PC-3 (cell line): ENCODE results near the gene GNB5. TPM values are rescaled to one million over a fixed set of nuclear protein-coding genes. Genes with fewer than 3 reads are reported as not detected.

Source experiments
- ATAC-seq: fragments of 200-7000 bp; cut with Tn5 transposase; 2 replicates; pipeline ENCODE4 v1.9.1; 2020; ENCODE audit warnings: mild to moderate bottlenecking, moderate library complexity
- BruUV-seq: library from RNA; stranded (reverse); fragments of 400-500 nt; replicated peaks from 2 replicates; lab custom pipeline; 2021; lab: Mats Ljungman, UMichigan
- CTCF ChIA-PET: fragments of 300-600 bp; sonication (Branson Sonifier 250); formaldehyde crosslinking; loops from one replicate; lab custom pipeline; 2022; ENCODE audit warnings: antibody characterized with exemption; lab: Charles Lee
- POLR2A ChIA-PET: fragments of 300-600 bp; sonication (Branson Sonifier 250); formaldehyde crosslinking; loops from one replicate; lab custom pipeline; 2022; ENCODE audit warnings: antibody characterized with exemption; ENCODE audit not compliant: unreplicated experiment; lab: Charles Lee
- DNase-seq: peaks from one replicate; pipeline ENCODE4 v3.0.0-alpha.2; 2015
- H2AFZ ChIP-seq: fragments of 300-600 bp; sonication (generic); 2 replicates; pipeline ENCODE4 v1.6.0; 2016; ENCODE audit warnings: antibody characterized with exemption, low read length
- H3F3A ChIP-seq: fragments of 300-600 bp; sonication (generic); one replicate; pipeline ENCODE4 v1.6.0; 2017; ENCODE audit warnings: antibody characterized with exemption, low read length, control low read depth, mild to moderate bottlenecking; ENCODE audit not compliant: unreplicated experiment
- H3K27ac ChIP-seq: fragments of 300-600 bp; sonication (generic); 2 replicates; pipeline ENCODE4 v1.5.1; 2016; ENCODE audit warnings: mild to moderate bottlenecking, low read length
- H3K27me3 ChIP-seq: fragments of 300-600 bp; sonication (generic); 2 replicates; pipeline ENCODE4 v1.6.1; 2016; ENCODE audit warnings: low read length, mixed read lengths
- H3K36me3 ChIP-seq: fragments of 300-600 bp; sonication (generic); 2 replicates; pipeline ENCODE4 v1.6.1; 2016; ENCODE audit warnings: low read depth, mixed run types, low read length, mixed read lengths
- H3K4me1 ChIP-seq: fragments of 300-600 bp; sonication (generic); 2 replicates; pipeline ENCODE4 v1.5.1; 2016; ENCODE audit warnings: low read length; ENCODE audit not compliant: insufficient read depth
- H3K4me2 ChIP-seq: fragments of 300-600 bp; sonication (generic); 2 replicates; pipeline ENCODE4 v1.6.0; 2016; ENCODE audit warnings: low read length
- H3K4me3 ChIP-seq: fragments of 300-600 bp; sonication (generic); 2 replicates; pipeline ENCODE4 v1.5.1; 2016; ENCODE audit warnings: mild to moderate bottlenecking, low read length, mixed read lengths
- H3K79me2 ChIP-seq: fragments of 300-600 bp; sonication (generic); 2 replicates; pipeline ENCODE4 v1.6.1; 2017; ENCODE audit warnings: low read length, mixed read lengths
- H3K9ac ChIP-seq: fragments of 300-600 bp; sonication (generic); 2 replicates; pipeline ENCODE4 v1.6.0; 2016; ENCODE audit warnings: mild to moderate bottlenecking, low read length
- H3K9me2 ChIP-seq: fragments of 300-600 bp; sonication (generic); replicated peaks from 2 replicates; pipeline ENCODE4 v1.6.1; 2016; ENCODE audit warnings: mixed run types, low read length, mixed read lengths
- H3K9me3 ChIP-seq: fragments of 300-600 bp; sonication (generic); 2 replicates; pipeline ENCODE4 v1.6.1; 2016; ENCODE audit warnings: low read length, mixed read lengths
- H4K20me1 ChIP-seq: fragments of 300-600 bp; sonication (generic); 2 replicates; pipeline ENCODE4 v1.6.1; 2016; ENCODE audit warnings: low read length, mixed read lengths
- EZH2 ChIP-seq: fragments of 300-600 bp; sonication (generic); IDR thresholded peaks from one replicate; pipeline ENCODE4 v1.6.1; 2017; ENCODE audit warnings: antibody characterized with exemption, mild to moderate bottlenecking, low read length; ENCODE audit not compliant: unreplicated experiment
- EZH2phosphoT487 ChIP-seq: fragments of 300-600 bp; sonication (generic); IDR thresholded peaks from 2 replicates; pipeline ENCODE4 v1.6.1; 2018; ENCODE audit warnings: mild to moderate bottlenecking, antibody characterized with exemption, low read length, borderline replicate concordance
- intact Hi-C: fragments of 100-400 bp; cut with micrococcal nuclease; formaldehyde crosslinking; loops from 2 replicates; pipeline ENCODE4 v1.9.0; 2023
- total RNA-seq: library from RNA; depleted of rRNA; stranded (reverse); fragments of >200 nt; gene quantifications from 2 replicates; pipeline ENCODE4 v1.2.3, GENCODE V29; 2014
- TF ChIP-seq, protein P1 (sequence below): fragments of 300-600 bp; sonication (generic); conservative IDR thresholded peaks from 2 replicates; pipeline ENCODE4 v1.5.1; 2017; ENCODE audit warnings: antibody characterized with exemption, low read depth, mild to moderate bottlenecking, low read length

GNB5 gene
- total RNA-seq, 1 experiment from 2014 or later, result 49.3 TPM

DNA sequence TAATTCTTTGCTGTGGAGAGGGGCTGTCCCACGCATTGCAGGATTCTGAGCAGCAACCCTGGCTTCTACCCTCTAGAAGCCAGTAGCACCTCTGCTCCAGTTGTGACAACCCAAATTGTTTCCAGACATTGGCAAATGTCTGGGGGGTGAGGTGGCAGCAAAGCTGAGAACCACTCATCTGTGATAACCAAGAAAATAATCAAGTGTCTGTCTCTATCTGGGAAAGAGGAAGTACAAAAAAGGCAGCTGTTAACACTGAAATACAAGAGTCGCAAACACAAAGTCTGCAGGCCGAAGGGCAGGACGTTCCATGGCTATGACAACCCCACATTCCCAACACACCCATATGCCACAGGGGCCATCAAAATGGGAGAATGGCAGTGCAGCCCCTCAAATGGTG is 42.2 kb upstream of the GNB5 start:
- Histone ChIP-seq H3K27me3 (no peaks in the 10 kb centered on the region), H3K4me1 (no peaks in the 10 kb centered on the region), H3K27ac (no peak overlapping the region), H4K20me1 (no peaks in the 10 kb centered on the region), H3K4me2 (no peak overlapping the region), H3K4me3 (no peak overlapping the region), H2AFZ (no peak overlapping the region), H3K9me3 (no peaks in the 10 kb centered on the region), H3K9me2 (no peaks in the 10 kb centered on the region), H3K79me2 (no peaks in the 10 kb centered on the region), H3F3A (no peaks in the 10 kb centered on the region), H3K9ac (no peak overlapping the region), H3K36me3 (peaks cover 15% of the 10 kb centered on the region; the same call in 1 of the 2 replicates)
- POLR2A ChIA-PET, result no interaction called here
- TF ChIP-seq EZH2phosphoT487 (no peak), EZH2 (no peak)
- TF ChIP-seq, protein P1, sequence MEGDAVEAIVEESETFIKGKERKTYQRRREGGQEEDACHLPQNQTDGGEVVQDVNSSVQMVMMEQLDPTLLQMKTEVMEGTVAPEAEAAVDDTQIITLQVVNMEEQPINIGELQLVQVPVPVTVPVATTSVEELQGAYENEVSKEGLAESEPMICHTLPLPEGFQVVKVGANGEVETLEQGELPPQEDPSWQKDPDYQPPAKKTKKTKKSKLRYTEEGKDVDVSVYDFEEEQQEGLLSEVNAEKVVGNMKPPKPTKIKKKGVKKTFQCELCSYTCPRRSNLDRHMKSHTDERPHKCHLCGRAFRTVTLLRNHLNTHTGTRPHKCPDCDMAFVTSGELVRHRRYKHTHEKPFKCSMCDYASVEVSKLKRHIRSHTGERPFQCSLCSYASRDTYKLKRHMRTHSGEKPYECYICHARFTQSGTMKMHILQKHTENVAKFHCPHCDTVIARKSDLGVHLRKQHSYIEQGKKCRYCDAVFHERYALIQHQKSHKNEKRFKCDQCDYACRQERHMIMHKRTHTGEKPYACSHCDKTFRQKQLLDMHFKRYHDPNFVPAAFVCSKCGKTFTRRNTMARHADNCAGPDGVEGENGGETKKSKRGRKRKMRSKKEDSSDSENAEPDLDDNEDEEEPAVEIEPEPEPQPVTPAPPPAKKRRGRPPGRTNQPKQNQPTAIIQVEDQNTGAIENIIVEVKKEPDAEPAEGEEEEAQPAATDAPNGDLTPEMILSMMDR, result no peak
- BruUV-seq, result no TSS peak
- no peak for ATAC-seq
- no peak for DNase-seq
- intact Hi-C loops, result no loop called here
- CTCF ChIA-PET, result no interaction called here

- CTCF ChIA-PET, result no interaction called here
- no peak for TF ChIP-seq EZH2
- H3K27me3 ChIP-seq, result no peaks in the 10 kb centered on the region
- no peak overlapping the region for H2AFZ ChIP-seq
- no peaks in the 10 kb centered on the region for H3F3A ChIP-seq
- DNase-seq (no peak), ATAC-seq (no peak)
- H3K9me3 ChIP-seq, result no peaks in the 10 kb centered on the region
- no peak overlapping the region for H3K9ac ChIP-seq
- BruUV-seq, result no TSS peak
- no peak overlapping the region for H3K27ac ChIP-seq
- no peak overlapping the region for H3K4me2 ChIP-seq
- no peaks in the 10 kb centered on the region for H3K79me2 ChIP-seq
- H3K36me3 ChIP-seq, result peaks cover 15% of the 10 kb centered on the region; the same call in 1 of the 2 replicates
- POLR2A ChIA-PET, result interaction anchor here (0.5 kb wide), 1 partner anchor 152 kb away, joined by 5 read pairs; no protein-coding TSS in a partner anchor
- H3K4me3 ChIP-seq, result no peak overlapping the region
- H4K20me1 ChIP-seq, result no peaks in the 10 kb centered on the region
- H3K4me1 ChIP-seq, result no peaks in the 10 kb centered on the region
- intact Hi-C loops, result no loop called here
- H3K9me2 ChIP-seq, result no peaks in the 10 kb centered on the region
Observed at GRCh38 chr15:52232327-52232726, 41.1 kb upstream of the GNB5 start.

DNA sequence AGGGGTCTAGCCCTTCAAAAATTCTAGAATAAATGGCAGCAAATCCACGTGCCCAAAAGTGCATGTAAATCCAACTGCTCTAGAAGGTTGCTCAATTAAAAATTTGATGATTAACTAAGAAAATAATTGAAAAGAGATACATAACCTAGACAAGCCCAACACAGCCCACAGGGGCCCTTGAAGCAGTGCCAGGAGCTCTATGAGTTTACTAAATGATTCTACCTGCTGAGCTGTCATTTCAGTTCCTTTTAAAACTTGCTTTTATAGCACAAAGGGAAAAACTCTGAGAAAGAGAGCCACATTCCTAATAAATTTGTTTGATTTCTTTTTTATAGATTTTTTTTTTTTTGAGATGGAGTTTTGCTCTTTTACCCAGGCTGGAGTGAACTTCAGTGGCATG is 38.9 kb upstream of the GNB5 start:
- TF ChIP-seq EZH2phosphoT487, result no peak
- TF ChIP-seq, protein P1, result no peak
- no peak for TF ChIP-seq EZH2
- Histone ChIP-seq H3K4me2 (no peak overlapping the region), H3K79me2 (no peaks in the 10 kb centered on the region), H3F3A (no peaks in the 10 kb centered on the region), H2AFZ (no peak overlapping the region), H3K4me3 (no peak overlapping the region), H3K9me3 (no peaks in the 10 kb centered on the region), H4K20me1 (no peaks in the 10 kb centered on the region), H3K9ac (no peak overlapping the region), H3K27ac (no peak overlapping the region), H3K9me2 (no peaks in the 10 kb centered on the region), H3K4me1 (no peaks in the 10 kb centered on the region), H3K36me3 (peaks cover 17% of the 10 kb centered on the region; the same call in 1 of the 2 replicates), H3K27me3 (no peaks in the 10 kb centered on the region)
- POLR2A ChIA-PET, result no interaction called here
- no peak for DNase-seq
- peak; percentile 58 for ATAC-seq
- BruUV-seq, result no TSS peak
- intact Hi-C loops, result no loop called here
- CTCF ChIA-PET, result interaction anchor here (0.7 kb wide), 1 partner anchor 258 kb away, joined by 4 read pairs; no protein-coding TSS in a partner anchor
